HEK293T (cell line): ENCODE measurements around the gene CLEC1A.

ENCODE experiments used
- CTCF ChIA-PET: fragments of 350-600 bp; formaldehyde crosslinking; extraction: SDS; loops from one replicate; lab custom pipeline; 2021; ENCODE audit warnings: antibody characterized with exemption, inconsistent platforms; lab: Yijun Ruan, JAX
- POLR2A ChIA-PET: fragments of 350-600 bp; formaldehyde crosslinking; extraction: SDS; loops from one replicate; lab custom pipeline; 2020; ENCODE audit warnings: antibody characterized with exemption, inconsistent platforms; lab: Yijun Ruan, JAX
- DNase-seq: peaks from one replicate; pipeline ENCODE4 v3.0.0; 2012; ENCODE audit warnings: mixed read lengths; ENCODE audit errors: extremely low spot score
- ARNT ChIP-seq: fragments of 450-650 bp; IDR thresholded peaks from 2 replicates; pipeline ENCODE4 v1.6.1; 2017; ENCODE audit warnings: mild to moderate bottlenecking
- BHLHE40 ChIP-seq: fragments of 450-650 bp; IDR thresholded peaks from 2 replicates; pipeline ENCODE4 v1.6.1; 2016; ENCODE audit warnings: mild to moderate bottlenecking, moderate library complexity, borderline replicate concordance
- CTBP1 ChIP-seq: fragments of 450-650 bp; IDR thresholded peaks from 2 replicates; pipeline ENCODE4 v1.6.1; 2016; ENCODE audit warnings: borderline replicate concordance
- ELF4 ChIP-seq: fragments of 450-650 bp; IDR thresholded peaks from 2 replicates; pipeline ENCODE4 v1.6.1; 2017; ENCODE audit warnings: antibody characterized with exemption
- FOXA1 ChIP-seq: fragments of 450-650 bp; IDR thresholded peaks from 2 replicates; pipeline ENCODE4 v1.6.1; 2016; ENCODE audit warnings: mild to moderate bottlenecking
- FOXK2 ChIP-seq: fragments of 450-650 bp; IDR thresholded peaks from 2 replicates; pipeline ENCODE4 v1.6.1; 2016; ENCODE audit warnings: mild to moderate bottlenecking
- FOXM1 ChIP-seq: fragments of 450-650 bp; IDR thresholded peaks from 2 replicates; pipeline ENCODE4 v1.6.1; 2017; ENCODE audit warnings: mild to moderate bottlenecking, borderline replicate concordance
- HDGF ChIP-seq: fragments of 450-650 bp; IDR thresholded peaks from 2 replicates; pipeline ENCODE4 v1.6.1; 2017; ENCODE audit warnings: antibody characterized with exemption, borderline replicate concordance
- L3MBTL2 ChIP-seq: fragments of 450-650 bp; conservative IDR thresholded peaks from 2 replicates; pipeline ENCODE4 v1.6.1; 2016; ENCODE audit warnings: mild to moderate bottlenecking
- LEF1 ChIP-seq: fragments of 450-650 bp; IDR thresholded peaks from 2 replicates; pipeline ENCODE4 v1.6.1; 2017; ENCODE audit warnings: mild to moderate bottlenecking, borderline replicate concordance
- NFRKB ChIP-seq: fragments of 450-650 bp; IDR thresholded peaks from 2 replicates; pipeline ENCODE4 v1.6.1; 2016; ENCODE audit warnings: mild to moderate bottlenecking, moderate library complexity
- SP1 ChIP-seq: fragments of 450-650 bp; IDR thresholded peaks from 2 replicates; pipeline ENCODE4 v1.6.1; 2017
- SUZ12 ChIP-seq: fragments of 450-650 bp; IDR thresholded peaks from 2 replicates; pipeline ENCODE4 v1.6.1; 2016; ENCODE audit warnings: mild to moderate bottlenecking
- TARDBP ChIP-seq: fragments of 450-650 bp; IDR thresholded peaks from 2 replicates; pipeline ENCODE4 v1.6.1; 2016
- ZNF384 ChIP-seq: fragments of 450-650 bp; IDR thresholded peaks from 2 replicates; pipeline ENCODE4 v1.6.1; 2016
- TF ChIP-seq, protein P1 (sequence below): fragments of 450-650 bp; IDR thresholded peaks from 2 replicates; pipeline ENCODE4 v1.6.1; 2016

The CLEC1A gene

DNA sequence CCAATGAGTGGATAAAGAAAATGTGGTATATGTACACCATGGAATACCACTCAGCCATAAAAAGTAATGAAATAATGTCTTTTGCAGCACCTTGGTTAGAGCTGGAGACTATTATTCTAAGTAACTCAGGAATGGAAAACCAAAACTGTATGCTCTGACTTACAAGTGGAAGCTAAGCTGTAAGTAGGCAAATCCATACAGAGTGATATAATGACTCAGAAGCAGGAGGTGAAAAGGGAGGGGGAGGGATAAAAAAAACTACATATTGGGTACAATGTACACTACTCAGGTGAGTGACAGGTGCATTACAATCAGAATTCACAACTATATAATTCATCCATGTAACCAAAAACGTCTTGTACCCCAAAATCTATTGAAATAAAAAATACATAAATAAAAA lies 15.1 kb upstream of the CLEC1A start:
- CTCF ChIA-PET = no interaction called here
- POLR2A ChIA-PET = no interaction called here
- DNase-seq = no peak
- TF ChIP-seq CTBP1 (no peak), SUZ12 (no peak), FOXK2 (no peak), ARNT (no peak), BHLHE40 (no peak), LEF1 (no peak), ELF4 (no peak), ZNF384 (no peak), L3MBTL2 (no peak), HDGF (no peak)

GRCh38 chr12:10113075-10113474 lies 14.3 kb upstream of the CLEC1A start:
- TF ChIP-seq HDGF = no peak
- no peak for TF ChIP-seq SUZ12
- TF ChIP-seq FOXK2 = no peak
- TF ChIP-seq FOXA1 = no peak
- no peak for TF ChIP-seq NFRKB
- TF ChIP-seq ARNT = no peak
- TF ChIP-seq CTBP1 = no peak
- no peak for TF ChIP-seq FOXM1
- TF ChIP-seq TARDBP = no peak
- TF ChIP-seq BHLHE40 = no peak
- no peak for DNase-seq
- CTCF ChIA-PET = no interaction called here
- POLR2A ChIA-PET = no interaction called here

GRCh38 chr12:10111451-10111850 lies 12.7 kb upstream of the CLEC1A start:
- POLR2A ChIA-PET = no interaction called here
- CTCF ChIA-PET = interaction anchor here (0.7 kb wide), 1 partner anchor 1087 kb away, joined by 3 read pairs; no protein-coding TSS in a partner anchor
- TF ChIP-seq FOXA1 = no peak
- no peak for TF ChIP-seq ARNT
- no peak for TF ChIP-seq SUZ12
- TF ChIP-seq SP1 = no peak
- TF ChIP-seq L3MBTL2 = no peak
- no peak for TF ChIP-seq TARDBP
- no peak for TF ChIP-seq FOXM1
- TF ChIP-seq, protein P1, sequence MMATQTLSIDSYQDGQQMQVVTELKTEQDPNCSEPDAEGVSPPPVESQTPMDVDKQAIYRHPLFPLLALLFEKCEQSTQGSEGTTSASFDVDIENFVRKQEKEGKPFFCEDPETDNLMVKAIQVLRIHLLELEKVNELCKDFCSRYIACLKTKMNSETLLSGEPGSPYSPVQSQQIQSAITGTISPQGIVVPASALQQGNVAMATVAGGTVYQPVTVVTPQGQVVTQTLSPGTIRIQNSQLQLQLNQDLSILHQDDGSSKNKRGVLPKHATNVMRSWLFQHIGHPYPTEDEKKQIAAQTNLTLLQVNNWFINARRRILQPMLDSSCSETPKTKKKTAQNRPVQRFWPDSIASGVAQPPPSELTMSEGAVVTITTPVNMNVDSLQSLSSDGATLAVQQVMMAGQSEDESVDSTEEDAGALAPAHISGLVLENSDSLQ = no peak
- no peak for TF ChIP-seq NFRKB
- TF ChIP-seq ELF4 = no peak
- TF ChIP-seq FOXK2 = no peak
- no peak for TF ChIP-seq ZNF384
- no peak for TF ChIP-seq BHLHE40
- no peak for TF ChIP-seq CTBP1
- TF ChIP-seq HDGF = no peak
- no peak for TF ChIP-seq LEF1
- no peak for DNase-seq

DNA sequence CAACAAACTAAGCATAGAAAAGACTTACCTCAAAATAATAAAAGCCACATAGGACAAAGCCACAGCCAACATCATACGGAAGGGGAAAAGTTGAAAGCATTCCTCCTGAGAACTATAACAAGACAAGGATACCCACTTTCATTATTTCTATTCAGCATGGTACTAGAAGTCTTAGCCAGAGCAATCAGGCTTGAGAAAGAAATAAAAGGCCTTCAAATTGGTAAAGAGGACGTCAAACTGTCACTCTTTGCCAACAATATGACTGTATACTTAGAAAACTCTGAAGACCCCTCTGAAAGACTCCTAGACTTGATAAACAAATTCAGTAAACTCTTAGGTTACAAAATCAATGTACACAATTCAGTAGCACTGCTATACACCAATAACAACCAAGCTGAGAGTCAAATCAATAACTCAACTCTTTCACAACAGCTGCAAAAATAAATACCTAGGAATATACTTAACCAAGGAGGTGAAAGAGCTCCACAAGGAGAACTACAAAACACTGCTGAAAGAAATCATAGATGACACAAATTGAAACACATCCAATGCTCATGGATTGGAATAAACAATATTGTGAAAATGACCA lies 11.6 kb upstream of the CLEC1A start:
- ChIA-PET CTCF (interaction anchor here (0.7 kb wide), 1 partner anchor 1088 kb away, joined by 3 read pairs; no protein-coding TSS in a partner anchor), POLR2A (no interaction called here)
- TF ChIP-seq L3MBTL2 = no peak

DNA sequence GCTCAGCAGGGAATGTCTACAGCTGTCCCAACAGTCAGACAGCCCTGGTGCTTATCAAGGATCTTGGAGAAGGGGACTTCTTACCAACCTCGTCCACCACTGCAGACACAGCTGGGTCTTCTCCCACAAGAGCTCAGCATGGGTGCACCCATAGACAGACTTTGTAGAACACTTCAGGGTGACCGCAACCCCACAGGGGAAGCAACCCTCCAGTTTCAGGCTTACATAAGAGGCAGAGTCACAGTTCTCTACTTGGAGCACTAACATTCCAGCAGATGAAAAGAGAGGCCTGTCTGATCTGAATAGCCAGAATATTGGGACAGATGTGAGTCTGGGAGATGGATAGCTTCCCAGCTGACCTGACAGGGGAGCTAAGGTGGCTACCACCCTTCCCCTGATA lies 3.5 kb upstream of the CLEC1A start:
- CTCF ChIA-PET = no interaction called here

More for the DNA sequence above, 11.6 kb upstream of the CLEC1A start:
- no peak for DNase-seq

DNA sequence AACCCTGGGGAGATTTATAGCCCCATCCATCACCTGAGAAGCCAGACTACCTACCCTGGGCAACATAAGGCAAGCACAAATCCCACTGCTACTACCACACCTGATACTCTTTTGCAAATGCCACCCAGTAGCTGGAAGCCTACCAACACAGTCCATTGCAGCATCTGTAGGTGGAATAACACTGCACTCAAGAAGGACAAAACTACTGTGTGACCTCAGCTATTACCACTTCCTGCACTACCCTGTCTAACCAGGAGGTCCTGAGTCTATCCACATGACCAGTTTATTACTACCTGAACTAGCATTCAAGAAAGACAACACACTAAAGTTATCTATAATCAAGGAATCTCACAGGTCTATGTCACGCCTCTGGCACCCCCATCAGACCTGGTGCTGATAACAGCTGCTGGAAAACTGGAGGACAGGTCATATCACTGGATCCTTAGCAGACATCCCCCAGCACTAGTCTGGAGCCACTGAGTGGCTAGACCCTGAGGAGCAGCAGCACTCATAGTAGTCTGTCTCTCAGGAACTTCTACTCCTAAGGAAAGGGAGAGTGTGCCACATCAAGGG lies 2.9 kb upstream of the CLEC1A start:
- ChIA-PET POLR2A (no interaction called here), CTCF (interaction anchor here (1.0 kb wide), 1 partner anchor 11 kb away, joined by 5 read pairs; no protein-coding TSS in a partner anchor)
- DNase-seq = no peak
- TF ChIP-seq, protein P1 = no peak
- no peak for TF ChIP-seq LEF1
- no peak for TF ChIP-seq ZNF384
- TF ChIP-seq SP1 = no peak
- no peak for TF ChIP-seq TARDBP
- no peak for TF ChIP-seq ARNT
- TF ChIP-seq FOXK2 = no peak
- TF ChIP-seq ELF4 = no peak
- no peak for TF ChIP-seq FOXA1
- TF ChIP-seq SUZ12 = no peak

More for the DNA sequence above, 3.5 kb upstream of the CLEC1A start:
- POLR2A ChIA-PET = no interaction called here
- DNase-seq = no peak
- TF ChIP-seq L3MBTL2 (no peak), ARNT (no peak), LEF1 (no peak), SUZ12 (no peak)

DNA sequence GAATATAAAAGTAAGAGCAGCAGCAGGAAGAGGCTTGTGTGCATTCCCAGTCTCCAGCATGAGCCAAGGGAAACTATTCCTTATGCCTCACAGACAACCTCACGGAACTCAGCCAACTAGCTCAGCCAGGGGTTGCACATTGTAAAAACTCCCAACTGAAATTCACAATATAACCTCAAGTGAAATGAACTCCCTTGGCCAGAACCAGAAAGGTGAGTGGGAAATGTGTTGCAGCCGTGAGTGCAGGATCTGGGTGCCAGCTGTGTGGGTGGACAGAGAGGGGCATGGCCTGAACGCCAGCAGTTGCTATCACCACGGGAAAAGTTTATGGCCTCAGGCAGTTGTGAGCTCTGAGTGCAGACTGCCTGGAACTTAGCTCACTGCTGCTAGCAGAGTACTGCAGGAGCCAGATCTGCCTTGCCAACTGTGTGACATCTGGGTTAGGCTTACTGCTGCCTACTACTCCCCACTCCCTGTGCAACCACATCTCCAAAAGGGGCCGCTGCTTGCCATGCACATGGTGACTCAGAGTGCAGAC lies 2.3 kb upstream of the CLEC1A start:
- ChIA-PET CTCF (interaction anchor here (1.0 kb wide), 1 partner anchor 10 kb away, joined by 5 read pairs; no protein-coding TSS in a partner anchor), POLR2A (no interaction called here)
- TF ChIP-seq FOXM1 (no peak), SUZ12 (no peak), ARNT (no peak), TARDBP (no peak), SP1 (no peak), LEF1 (no peak), L3MBTL2 (no peak), ELF4 (no peak), HDGF (no peak), ZNF384 (no peak), BHLHE40 (no peak), CTBP1 (no peak), NFRKB (no peak), FOXA1 (no peak), FOXK2 (no peak)
- TF ChIP-seq, protein P1 = no peak
- no peak for DNase-seq
